Stimulated activated CD4-positive, alpha-beta T cell treated with anti-CD3 and anti-CD28 coated beads, TNF-alpha, amount 100 ng/mL, for 4 hours (primary cell): ENCODE results near the gene DHODH.
"Not testable (repeated sequence)": the region's sequence is repeated elsewhere in the genome, so short reads cannot be mapped to it uniquely, and the experiment has no call there.

Source experiments
- DNase-seq, 3 experiments: peaks; one replicate each; pipeline ENCODE4 v3.0.0-alpha.2; 2020; ENCODE audit warnings: low read depth in 3 of 3

Gene DHODH

DNA sequence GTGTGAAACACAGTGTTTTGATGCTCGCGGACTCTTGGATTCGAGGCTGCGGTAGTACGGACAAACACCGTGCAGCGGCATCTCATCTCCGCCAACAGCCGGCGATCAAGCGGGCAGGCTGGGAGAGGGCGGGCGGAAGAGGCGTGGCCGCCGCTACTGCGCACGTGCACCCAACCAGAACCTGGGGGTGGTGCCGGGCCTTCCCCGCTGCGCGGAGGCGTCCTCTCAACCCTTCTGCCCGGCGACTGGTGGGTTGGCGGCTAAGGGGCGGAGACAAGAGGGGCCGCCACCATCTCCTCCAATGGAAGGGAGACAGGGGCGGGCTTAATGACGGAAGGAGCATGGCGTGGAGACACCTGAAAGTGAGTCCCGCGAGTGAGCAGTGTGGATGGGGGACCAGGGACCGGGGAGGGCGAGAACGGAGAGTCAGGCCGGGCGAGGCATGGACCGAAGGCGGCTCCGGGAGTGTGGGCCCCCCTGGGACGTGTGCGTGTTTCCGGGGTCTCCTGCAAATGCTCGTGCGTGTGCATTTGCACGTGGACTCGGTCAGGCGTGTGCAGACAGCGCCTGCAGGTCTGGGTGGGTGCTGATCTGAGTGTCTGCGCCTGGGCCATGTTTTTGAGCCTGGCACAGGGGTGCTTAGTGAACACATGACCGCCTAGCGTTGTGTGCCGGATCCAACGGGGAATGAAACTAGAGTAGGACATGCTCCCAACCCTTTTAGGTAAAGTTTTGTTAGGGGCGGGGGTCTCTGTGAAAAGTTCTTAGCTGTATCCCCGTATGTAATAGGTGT is at the start of gene DHODH:
Gene DHODH, plus strand, starts transcription at position 321 of the 793 bp plus-strand sequence. Its CDS starts 21 bp downstream, at position 342.
- peak; percentile 92 to 97 (median 95) for DNase-seq

DNA sequence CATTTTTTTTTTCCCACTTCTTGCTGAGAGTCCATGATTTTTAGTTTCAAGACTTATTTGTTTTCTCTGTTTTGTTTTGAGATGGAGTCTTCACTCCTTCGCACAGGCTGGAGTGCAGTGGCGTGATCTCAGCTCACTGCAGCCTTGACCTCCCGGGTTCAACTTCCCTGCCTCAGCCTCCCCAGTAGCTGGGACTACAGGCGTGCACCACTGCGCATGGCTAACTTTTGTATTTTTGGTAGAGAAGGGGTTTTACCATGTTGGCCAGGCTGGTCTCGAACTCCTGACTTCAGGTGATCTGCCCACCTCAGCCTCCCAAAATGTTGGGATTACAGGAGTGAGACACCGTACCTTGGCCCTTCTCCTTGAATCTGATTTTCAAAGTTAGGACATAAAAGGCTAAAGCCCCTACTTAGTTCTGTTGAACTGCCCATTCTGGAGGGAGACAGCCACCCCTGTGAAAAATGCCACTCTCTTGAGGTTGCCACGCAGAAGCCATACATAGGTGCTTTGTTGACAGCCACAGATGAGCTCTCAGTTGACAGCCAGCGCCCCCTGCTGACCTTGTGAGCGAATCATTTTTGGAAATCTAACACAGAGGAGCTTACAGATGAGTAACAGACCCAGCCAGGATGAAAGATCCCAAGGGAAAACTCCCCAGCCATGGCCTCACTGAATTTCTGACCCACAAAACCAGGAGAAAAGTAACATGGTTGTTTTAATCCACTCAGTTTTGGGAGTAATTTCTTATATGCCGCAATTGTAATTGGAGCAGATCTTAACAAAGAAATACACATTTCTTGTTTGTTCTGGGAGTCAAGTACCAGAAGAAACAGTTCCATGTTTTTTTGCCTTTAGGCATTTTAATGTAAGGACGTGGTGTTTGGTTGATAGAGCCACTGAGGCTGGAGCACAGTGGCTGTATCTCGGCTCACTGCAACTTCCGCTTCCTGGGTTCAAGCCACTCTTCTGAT is 47.2 kb upstream of the DHODH start:
- peak; percentile 61 to 70 (median 64) for DNase-seq

DNA sequence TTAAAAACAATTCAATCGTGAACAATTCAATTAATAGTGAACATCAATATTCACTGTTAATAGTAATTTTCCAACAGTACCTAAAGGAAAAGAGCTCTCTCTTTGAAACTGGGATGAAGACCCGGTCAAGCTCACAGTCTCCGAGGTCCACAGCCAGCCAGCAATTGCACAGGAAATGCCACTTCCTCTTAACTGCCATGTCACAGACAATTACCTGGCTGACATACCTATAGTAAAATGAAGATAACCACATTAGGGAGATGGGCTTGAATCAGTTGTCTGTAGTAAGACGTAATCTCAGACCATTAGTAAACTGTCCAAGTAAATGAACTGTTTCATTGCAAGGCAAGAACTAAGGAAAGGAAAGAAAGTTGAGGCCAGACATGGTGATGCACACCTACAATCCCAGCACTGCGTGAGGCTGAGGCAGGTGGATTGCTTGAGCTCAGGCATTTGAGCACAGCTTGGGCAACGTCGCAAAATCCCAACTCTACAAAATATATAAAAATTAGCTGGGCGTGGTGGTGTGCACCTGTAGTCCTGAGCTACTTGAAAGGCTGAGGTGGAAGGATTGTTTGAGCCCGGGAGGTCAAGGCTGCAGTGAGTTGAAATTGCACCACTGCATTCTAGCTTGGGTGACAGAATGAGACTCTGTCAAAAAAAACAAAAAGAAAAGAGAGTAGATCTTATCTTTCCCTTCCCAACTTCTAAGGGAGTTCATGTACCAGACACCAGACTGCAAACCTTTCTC is 45.2 kb upstream of the DHODH start:
- DNase-seq, result no peak

DNA sequence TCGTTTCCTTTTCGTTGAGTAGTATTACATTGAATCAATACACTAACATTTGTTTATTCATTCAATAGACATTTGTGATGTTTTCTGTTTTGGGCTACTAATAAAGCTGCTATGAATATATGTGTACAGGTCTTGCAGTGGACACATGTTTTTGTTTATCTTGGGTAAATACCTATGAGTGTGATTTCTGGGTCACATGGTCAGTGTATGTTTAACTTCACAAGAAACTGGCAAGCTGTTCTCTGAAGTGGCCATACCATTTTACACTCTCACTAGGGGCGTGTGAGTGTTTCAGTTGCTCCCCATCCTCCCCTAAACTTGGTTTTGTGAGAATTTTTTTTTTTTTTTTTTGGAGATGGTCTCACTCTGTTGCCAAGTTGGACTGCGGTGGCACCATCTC is 43.3 kb upstream of the DHODH start:
- no peak for DNase-seq

DNA sequence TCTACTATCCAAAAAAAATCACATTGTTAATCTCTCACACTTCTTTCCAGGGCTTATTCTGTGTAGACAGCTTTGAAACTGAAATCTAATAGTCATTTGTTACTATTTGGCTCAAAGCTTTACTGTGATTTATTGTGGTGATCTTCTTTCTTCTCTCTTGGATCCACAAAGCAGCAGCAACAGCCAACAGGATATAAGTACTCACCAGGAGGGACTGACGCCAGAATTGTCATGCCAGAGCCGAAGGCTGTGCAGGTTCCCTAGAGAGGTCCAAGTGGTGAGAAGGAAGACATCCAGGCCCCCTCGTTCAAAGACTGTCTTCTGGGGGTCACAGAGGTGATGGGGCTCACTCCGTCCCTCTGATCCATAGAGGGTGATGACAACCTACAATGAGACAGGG is 41.6 kb upstream of the DHODH start:
- no peak for DNase-seq

DNA sequence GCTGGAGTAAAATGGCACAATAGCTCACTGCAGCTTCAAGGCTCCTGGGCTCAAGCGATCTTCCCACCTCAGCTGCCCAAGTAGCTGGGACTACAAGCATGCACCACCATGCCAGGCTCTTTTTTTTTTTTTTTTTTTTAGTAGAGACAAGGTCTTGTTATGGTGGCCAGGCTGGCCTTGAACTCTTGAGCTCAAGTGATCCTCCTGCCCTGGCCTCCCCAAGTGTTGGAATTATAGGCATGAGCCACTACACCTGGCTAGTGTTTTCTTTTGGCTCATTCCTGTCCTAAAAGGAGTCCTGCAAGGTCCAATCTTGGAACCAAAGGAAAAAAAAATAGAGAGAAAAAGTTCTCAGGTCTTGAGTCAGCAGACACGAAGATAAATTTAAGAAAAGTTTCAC is 39.2 kb upstream of the DHODH start:
- no peak for DNase-seq

DNA sequence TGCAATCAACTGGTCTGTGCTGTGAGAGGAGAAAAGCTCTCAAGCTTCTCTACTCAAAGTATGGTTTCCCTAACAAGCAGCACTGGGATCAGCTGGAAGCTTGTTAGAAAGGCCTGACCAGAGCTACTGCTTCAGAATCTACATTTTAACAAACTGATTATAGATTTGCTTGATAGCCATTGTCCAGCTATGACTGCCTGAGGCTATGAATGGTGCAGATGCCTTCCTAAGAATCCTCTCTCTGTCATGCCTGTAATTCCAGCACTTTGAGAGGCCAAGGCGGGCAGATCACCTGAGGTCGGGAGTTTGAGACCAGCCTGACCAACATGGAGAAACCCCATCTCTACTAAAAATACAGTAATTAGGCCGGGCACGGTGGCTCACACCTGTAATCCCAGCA is 37.0 kb upstream of the DHODH start:
- no peak for DNase-seq

DNA sequence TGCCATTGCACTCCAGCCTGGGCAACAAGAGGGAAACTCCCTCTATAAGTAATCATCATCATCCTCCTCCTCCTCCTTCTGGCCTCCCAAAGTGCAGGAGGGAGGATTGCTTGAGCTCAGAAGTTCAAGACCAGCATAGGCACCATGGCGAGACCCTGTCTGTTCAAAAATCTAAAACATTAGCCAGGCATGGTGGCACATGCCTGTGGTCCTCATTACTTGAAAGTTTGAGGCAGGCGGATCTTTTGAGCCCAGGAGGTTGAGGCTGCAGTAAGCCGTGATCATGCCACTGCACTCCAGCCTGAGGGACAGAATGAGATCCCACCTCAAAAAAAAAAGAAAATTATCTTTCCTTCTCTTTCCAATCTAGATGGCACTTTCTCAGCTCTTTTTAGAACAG is 36.2 kb upstream of the DHODH start:
- DNase-seq, result no peak

DNA sequence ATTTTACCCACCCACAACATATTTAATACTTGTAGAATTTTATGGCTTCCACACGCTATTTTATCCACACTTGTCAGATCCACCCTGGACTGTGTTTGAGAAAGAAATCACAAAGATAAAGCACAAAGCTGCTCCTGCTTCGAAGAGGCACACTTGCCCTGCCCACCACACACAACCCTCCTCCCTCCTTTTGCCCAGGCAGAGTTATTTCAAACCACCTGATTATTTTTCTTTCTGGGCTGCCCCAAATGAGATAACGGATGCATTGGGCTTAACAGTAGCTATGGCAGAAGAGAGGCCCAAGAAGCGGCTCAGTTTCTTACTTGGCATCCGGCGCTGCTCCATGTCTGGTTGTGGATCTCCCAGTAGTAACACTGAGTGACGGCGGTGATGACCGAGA is 35.5 kb upstream of the DHODH start:
- no peak for DNase-seq

DNA sequence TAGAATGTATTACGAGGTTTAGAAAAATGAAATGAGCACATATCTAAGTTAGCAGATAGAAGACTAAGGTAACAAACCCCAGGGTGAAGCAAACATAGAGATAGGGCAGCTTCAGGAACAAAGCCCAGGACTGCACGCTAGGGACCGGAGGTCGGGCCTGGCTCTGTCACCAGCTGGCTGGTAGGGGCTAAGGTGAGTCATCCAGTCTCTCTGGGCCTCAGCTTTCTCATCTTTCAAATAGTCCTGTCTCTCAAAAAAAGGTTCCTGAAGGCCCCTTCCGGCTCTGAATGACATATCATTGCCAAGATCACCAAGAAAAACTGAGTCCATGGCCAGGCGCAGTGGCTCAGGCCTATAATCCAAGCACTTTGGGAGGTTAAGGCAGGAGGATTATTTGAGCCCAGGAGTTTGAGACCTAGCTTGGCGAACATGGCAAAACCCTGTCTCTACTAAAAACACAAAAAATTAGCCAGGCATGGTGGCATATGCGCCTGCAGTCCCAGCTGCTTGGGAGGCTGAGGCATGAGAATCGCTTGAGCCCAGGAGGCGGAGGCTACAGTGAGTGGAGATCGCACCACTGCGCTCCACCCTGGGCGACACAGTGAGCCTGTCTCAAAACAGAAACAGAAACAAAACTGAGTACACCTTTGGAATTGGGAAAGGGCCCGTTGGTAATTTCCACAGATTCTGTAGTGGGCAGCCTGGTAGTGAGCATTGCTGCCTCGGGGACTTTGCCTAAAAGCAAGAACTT is 34.3 kb upstream of the DHODH start:
- no peak for DNase-seq

DNA sequence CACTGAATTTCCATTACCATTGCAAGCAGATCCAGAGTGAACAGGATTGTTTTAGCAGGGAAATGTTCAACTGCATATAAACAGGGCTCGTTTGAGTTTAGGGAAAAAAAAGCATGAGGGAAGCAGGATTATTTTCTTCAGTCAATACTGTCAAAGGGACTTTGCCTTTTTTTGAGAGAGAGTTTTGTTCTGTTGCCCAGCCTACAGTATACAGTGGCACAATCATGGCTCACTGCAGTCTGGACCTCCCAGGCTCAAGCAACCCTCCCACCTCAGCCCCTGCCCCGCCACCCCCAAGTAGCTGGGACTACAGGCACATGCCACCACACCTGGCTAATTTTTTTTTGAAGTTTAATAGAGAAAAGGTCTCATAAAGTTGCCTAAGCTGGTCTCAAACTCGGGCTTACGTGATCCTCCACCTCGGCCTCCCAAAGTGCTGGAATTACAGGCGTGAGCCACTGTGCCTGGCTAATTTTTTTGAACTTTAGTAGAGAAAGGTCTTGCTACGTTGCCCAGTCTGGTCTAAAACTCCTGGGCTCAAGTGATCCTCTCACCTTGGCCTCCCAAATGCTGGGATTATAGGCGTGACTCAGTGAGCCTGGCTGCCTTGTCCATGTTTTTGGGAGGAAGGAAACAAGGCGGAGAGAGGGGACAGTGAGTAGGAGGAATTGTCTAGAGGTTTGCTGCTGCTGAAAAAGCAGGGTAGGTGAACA is 23.1 kb upstream of the DHODH start:
- no peak for DNase-seq

DNA sequence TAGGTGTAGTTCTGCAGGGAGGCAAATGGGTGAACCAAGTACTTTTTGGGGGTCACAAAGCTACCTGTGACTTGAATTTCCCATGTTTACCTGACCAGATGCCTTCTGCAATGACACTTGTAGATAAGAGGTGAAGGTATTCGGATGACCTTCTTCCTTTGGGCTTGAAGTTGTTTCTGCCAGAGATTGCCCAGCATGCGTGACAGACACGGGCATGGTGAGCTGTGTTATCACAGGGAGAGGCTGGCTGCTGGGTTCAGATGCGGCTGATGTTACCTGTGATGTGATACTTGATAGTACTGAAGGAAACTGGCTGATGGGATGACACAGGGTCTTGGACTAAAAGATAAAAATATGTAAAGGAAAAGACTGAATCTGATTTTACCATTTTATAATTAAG is 22.4 kb upstream of the DHODH start:
- DNase-seq, result no peak

DNA sequence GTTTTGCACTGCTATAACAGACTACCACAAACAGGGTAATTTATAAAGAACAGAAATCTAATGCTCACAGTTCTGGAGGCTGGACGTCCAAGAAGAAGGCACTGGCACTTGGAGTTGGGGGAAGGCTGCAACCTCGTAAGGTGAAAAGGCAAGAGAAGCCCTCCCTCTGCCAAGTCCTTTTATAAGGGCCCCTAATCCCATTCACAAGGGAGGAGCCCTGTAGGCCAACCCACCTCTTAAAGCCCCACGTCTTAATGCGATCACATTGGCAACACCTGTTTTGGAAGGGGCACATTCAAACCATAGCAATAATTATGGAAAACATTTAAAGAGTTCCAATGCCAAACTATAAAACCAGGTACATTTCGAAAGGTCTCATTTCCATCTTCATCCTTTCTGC is 13.5 kb upstream of the DHODH start:
- DNase-seq, result no peak

DNA sequence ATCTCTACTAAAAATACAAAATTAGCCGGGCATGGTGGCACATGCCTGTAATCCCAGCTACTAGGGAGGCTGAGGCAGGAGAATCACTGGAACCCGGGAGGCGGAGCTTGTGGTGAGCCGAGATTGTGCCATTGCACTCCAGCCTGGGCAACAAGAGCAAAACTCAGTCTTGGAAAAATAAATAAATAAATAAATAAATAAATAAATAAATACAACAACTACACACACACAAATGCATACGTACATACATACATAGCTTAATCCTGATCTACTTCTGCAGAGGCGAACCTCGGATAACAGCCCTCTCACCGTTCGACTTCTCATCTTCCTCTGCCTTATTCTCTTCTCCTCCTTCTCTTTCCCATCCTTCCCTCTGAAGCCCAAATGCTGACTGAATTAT is 11.0 kb upstream of the DHODH start:
- not testable (repeated sequence) for DNase-seq

DNA sequence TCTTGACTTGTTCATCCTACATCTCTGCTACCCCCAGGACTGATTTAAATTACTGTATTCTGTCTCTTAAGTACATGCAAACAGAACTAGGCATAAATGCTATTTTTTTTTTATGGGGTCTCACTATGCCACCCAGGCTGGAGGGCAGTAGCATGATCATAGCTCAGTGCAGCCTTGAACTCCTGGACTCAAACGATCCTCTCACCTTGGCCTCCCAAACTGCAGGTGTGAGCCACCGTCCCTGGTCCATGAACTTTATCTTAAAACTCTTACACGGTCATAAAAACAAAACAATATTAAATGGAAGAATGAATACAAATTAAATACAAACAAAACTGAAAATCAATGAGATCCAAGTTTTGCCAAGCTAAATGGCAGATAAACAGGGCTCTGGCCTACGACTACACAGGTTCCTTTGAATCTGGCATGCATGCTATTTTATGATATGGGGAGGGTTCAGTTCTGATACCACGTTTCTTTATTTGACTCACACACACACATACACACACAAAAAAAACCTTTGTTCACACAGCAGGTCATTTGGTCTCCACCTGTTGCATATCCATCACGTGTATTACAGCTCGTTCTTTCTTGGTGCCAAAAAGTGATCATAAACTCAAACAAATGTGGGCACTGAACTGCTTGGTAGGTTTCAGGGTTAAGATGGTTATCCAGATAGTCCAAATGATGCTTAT is 7.2 kb upstream of the DHODH start:
- no peak for DNase-seq

DNA sequence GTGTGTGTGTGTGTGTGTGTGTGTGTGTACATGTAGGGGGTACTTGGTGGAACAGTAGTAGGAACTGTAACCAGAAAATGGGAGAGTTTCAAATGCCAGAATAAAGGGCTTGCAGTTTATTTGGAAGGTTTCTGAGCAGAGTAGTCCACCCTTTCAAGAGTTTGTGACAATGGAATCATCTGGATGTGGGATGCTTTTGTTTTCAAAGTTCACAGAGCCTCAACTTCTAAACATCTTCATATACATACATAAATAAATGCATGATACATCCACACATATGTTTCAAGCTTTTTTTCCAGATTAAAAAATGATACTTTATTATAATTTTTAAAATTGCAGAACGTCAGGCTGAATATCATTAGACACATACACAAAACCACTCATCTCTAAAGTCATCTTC is 5.9 kb upstream of the DHODH start:
- DNase-seq, result no peak

DNA sequence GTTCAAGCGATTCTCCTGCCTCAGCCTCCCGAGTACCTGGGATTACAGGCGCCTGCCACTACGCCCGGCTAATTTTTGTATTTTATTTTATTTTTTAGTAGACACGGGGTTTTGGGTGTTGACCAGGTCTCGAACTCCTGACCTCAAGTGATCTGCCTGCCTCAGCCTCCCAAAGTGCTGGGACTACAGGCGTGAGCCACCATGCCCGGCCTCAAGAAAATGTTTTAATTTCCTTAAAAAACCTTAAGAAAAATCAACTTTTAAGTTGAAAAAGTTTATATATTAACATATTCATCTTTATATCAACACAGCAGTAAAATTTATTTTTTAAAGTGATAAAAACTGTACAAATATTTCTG is 500 bp upstream of the DHODH start:
- DNase-seq, result not testable (repeated sequence)

DNA sequence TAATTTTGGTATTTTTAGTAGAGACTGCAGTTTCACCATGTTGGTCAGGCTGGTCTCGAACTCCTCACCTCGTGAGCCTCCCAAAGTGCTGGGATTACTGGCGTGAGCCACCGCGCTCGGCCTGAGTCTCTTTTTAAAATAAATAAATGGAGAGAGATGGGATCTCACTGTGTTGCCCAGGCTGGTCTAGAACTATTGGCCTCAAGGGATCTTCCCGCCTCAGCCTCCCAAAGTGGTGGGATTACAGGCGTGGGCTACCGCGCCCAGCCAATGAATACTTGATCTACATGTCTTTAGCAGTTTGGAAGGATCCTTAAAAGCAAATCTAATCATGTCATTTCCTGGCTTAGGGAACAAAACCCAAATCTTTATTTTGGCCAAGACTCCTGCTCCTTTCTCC is 1.2 kb downstream of the DHODH start:
- DNase-seq, result no peak

DNA sequence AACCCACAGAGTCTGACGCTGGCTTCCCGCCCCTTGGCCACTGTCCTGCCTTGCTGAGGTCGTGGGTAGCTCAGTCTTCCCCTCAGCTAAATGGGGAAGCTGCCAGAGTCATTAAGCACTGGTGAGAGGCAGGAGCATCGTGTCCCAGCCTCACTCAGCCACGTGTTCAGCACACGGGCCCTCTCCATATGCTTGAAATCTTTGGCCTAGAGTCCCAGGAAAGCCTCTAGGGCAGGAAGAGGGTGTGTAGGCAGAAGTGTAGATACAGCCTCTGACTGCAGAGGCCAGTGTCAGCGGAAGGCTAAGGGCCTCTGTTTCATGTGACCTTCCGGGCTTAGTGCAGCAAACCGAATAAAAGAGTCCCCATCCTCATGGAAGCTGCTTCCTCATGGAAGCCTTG is 4.1 kb downstream of the DHODH start:
- DNase-seq, result no peak

DNA sequence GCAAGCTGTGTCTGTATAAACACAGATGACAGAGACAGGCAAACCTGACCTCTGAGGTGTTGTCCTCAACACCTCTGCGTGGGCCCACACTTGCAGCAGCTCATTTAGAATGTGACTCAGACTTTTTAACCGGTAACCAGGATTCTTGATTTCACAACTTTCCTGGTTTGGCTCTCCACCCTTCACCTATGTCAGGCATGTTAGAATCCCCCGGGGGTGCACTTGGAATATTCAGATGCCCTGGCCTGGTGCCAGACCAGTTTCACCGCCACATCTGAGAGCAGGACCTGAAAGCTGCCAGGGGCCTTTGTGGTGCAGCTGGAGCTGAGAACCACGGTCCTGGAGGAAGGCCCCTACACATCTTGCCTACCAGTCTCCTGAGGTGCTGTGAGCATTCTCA is 4.8 kb downstream of the DHODH start:
- no peak for DNase-seq
